HL-60 (cell line): ENCODE results near the gene CD8B2.

Experiments used
- CTCF ChIP-seq: IDR thresholded peaks from one replicate; pipeline ENCODE4 v1.5.1; 2011; ENCODE audit warnings: low read length, control low read depth, inconsistent platforms; ENCODE audit not compliant: insufficient read depth
- POLR2AphosphoS5 ChIP-seq: IDR thresholded peaks from 2 replicates; pipeline ENCODE4 v1.6.1; 2012; ENCODE audit warnings: low read depth
- SPI1 ChIP-seq: IDR thresholded peaks from 2 replicates; pipeline ENCODE4 v1.6.1; 2012; ENCODE audit warnings: low read depth, mild to moderate bottlenecking, borderline replicate concordance

DNA sequence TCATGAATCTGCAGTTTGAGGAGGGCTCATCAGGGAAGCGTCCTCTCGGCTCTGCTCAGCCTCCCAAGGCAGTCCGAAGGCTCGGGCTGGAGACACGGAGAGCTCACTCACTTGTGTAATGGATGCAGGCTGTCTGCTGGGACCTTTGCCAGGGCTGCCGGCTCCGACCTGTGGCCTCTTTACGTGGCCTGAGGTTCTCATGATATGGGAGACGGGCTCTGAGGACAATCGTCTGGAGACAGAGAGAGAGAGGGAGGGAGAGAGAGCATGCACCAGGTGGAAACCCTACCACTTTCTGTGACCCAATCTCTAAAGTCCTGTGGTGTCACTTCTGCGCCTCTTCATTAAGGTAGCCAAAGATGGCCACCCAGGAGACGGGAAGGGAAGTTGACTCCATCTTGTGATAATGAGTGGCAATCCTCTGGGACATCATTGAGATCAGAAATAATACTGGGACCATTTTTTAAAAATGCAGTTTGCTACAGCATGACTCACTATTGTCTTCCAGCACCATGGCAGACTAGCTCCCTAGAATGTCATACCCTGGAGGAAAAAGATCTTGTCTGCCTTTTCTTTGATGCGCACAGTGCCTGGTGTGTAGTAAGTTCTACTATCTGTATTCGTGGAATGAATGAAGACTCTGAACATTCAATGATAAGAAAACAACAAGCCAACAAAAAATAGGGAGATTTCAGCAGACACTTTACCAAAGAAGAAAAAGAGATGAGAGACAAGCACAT is 60.2 kb downstream of the CD8B2 start:
- TF ChIP-seq CTCF (no peak), SPI1 (no peak), POLR2AphosphoS5 (no peak)
